Measurements from ENCODE around the gene RPEL1. TPM values are rescaled to one million over a fixed set of nuclear protein-coding genes. Genes with fewer than 3 reads are reported as not detected.
A peak's percentile ranks its signal among the peaks of the same experiment; 100 is the strongest.
"Not testable (repeated sequence)": the region's sequence is repeated elsewhere in the genome, so short reads cannot be mapped to it uniquely, and the experiment has no call there.

Gene RPEL1
- total RNA-seq, 1 experiment from 2014 or later, result 0.12 TPM

GRCh38 chr10:103232772-103233488 is 12.8 kb upstream of the RPEL1 start:
- DNase-seq (ENCODE audit: low read depth), result peak; percentile 62

- DNase-seq (ENCODE audit: low read depth), result no peak
These were observed 9.9 kb upstream of the RPEL1 start for GRCh38 chr10:103235775-103236174.

- peak; percentile 35 for DNase-seq (ENCODE audit: low read depth)
These were observed 7.0 kb upstream of the RPEL1 start for GRCh38 chr10:103238506-103239252.

GRCh38 chr10:103241262-103242011 is 4.2 kb upstream of the RPEL1 start:
- peak; percentile 59 for DNase-seq (ENCODE audit: low read depth)

GRCh38 chr10:103244666-103245271 is 918 bp upstream of the RPEL1 start:
- DNase-seq (ENCODE audit: low read depth), result peak; percentile 68

GRCh38 chr10:103246324-103246723 is 637 bp downstream of the RPEL1 start:
- DNase-seq (ENCODE audit: low read depth), result no peak

GRCh38 chr10:103254113-103254512 is 8.4 kb downstream of the RPEL1 start:
- DNase-seq (ENCODE audit: low read depth), result no peak

GRCh38 chr10:103254538-103255325 is 9.0 kb downstream of the RPEL1 start:
- DNase-seq (ENCODE audit: low read depth), result peak; percentile 69

GRCh38 chr10:103256613-103257012 is 10.9 kb downstream of the RPEL1 start:
- DNase-seq (ENCODE audit: low read depth), result no peak

GRCh38 chr10:103257812-103258211 is 12.1 kb downstream of the RPEL1 start:
- DNase-seq (ENCODE audit: low read depth), result no peak

GRCh38 chr10:103258928-103259327 is 13.2 kb downstream of the RPEL1 start:
- DNase-seq (ENCODE audit: low read depth), result not testable (repeated sequence)

- no peak for DNase-seq (ENCODE audit: low read depth)
These were observed 14.3 kb downstream of the RPEL1 start for GRCh38 chr10:103259989-103260388.

GRCh38 chr10:103262229-103262628 is 16.5 kb downstream of the RPEL1 start:
- DNase-seq (ENCODE audit: low read depth), result peak; percentile 37

- peak; percentile 62 for DNase-seq (ENCODE audit: low read depth)
These were observed 20.1 kb downstream of the RPEL1 start for GRCh38 chr10:103265717-103266329.

GRCh38 chr10:103273041-103273441 is 27.4 kb downstream of the RPEL1 start:
- DNase-seq (ENCODE audit: low read depth), result peak; percentile 100

- no peak for DNase-seq (ENCODE audit: low read depth)
These were observed 30.7 kb downstream of the RPEL1 start for GRCh38 chr10:103276251-103276895.

GRCh38 chr10:103276896-103277712 is 31.4 kb downstream of the RPEL1 start, which contains the start of gene INA:
Gene INA (plus strand): TSS chr10:103277138. CDS start chr10:103277212, 74 bp downstream.
- peak; percentile 62 for DNase-seq (ENCODE audit: low read depth)

- DNase-seq (ENCODE audit: low read depth), result no peak
These were observed 32.2 kb downstream of the RPEL1 start for GRCh38 chr10:103277713-103278536.

GRCh38 chr10:103278537-103278823 is 32.8 kb downstream of the RPEL1 start:
- DNase-seq (ENCODE audit: low read depth), result no peak
